HEK293 (cell line): ENCODE measurements around the gene NAALADL2.

Experiments used
- MZF1 ChIP-seq: fragments of 450-650 bp; formaldehyde crosslinking; IDR thresholded peaks from 2 replicates; pipeline ENCODE4 v1.5.1; 2017; ENCODE audit warnings: missing biosample characterization, missing genetic modification characterization, borderline replicate concordance
- SP7 ChIP-seq: fragments of 450-650 bp; formaldehyde crosslinking; IDR thresholded peaks from 2 replicates; pipeline ENCODE4 v1.5.1; 2016; ENCODE audit warnings: missing biosample characterization, missing genetic modification characterization
- TCF7L2 ChIP-seq: IDR thresholded peaks from 2 replicates; pipeline ENCODE4 v1.6.1; 2011; ENCODE audit warnings: low read depth, mild to moderate bottlenecking, inconsistent platforms, low read length, moderate library complexity, borderline replicate concordance
- ZNF292 ChIP-seq: fragments of 450-650 bp; formaldehyde crosslinking; IDR thresholded peaks from 2 replicates; pipeline ENCODE4 v1.5.1; 2016; ENCODE audit warnings: low read depth, missing biosample characterization, missing genetic modification characterization, borderline replicate concordance
- ZNF521 ChIP-seq: fragments of 450-650 bp; formaldehyde crosslinking; IDR thresholded peaks from 2 replicates; pipeline ENCODE4 v1.5.1; 2017; ENCODE audit warnings: missing biosample characterization, mild to moderate bottlenecking, missing genetic modification characterization
- ZNF623 ChIP-seq: fragments of 450-650 bp; formaldehyde crosslinking; IDR thresholded peaks from 2 replicates; pipeline ENCODE4 v1.5.1; 2016; ENCODE audit warnings: missing biosample characterization, missing genetic modification characterization
- ZNF791 ChIP-seq: fragments of 450-650 bp; formaldehyde crosslinking; IDR thresholded peaks from 2 replicates; pipeline ENCODE4 v1.5.1; 2016; ENCODE audit warnings: missing biosample characterization, missing genetic modification characterization
- ZNF792 ChIP-seq: fragments of 450-650 bp; formaldehyde crosslinking; IDR thresholded peaks from 2 replicates; pipeline ENCODE4 v1.5.1; 2016; ENCODE audit warnings: missing biosample characterization, missing genetic modification characterization
- ZNF830 ChIP-seq: fragments of 450-650 bp; IDR thresholded peaks from 2 replicates; pipeline ENCODE4 v1.5.0; 2018; ENCODE audit warnings: missing biosample characterization, missing genetic modification characterization, low read depth, mild to moderate bottlenecking, moderate library complexity
- TF ChIP-seq, protein P1 (sequence below): fragments of 450-650 bp; formaldehyde crosslinking; IDR thresholded peaks from 2 replicates; pipeline ENCODE4 v1.5.1; 2016; ENCODE audit warnings: missing biosample characterization, missing genetic modification characterization
- TF ChIP-seq, protein P2 (sequence below): fragments of 450-650 bp; formaldehyde crosslinking; IDR thresholded peaks from 2 replicates; pipeline ENCODE4 v1.5.1; 2016; ENCODE audit warnings: missing biosample characterization, missing genetic modification characterization
- TF ChIP-seq, protein P3 (sequence below): fragments of 450-650 bp; formaldehyde crosslinking; IDR thresholded peaks from 2 replicates; pipeline ENCODE4 v1.5.1; 2016; ENCODE audit warnings: missing biosample characterization, missing genetic modification characterization
- TF ChIP-seq, protein P4 (sequence below): fragments of 450-650 bp; formaldehyde crosslinking; IDR thresholded peaks from 2 replicates; pipeline ENCODE4 v1.5.0; 2017; ENCODE audit warnings: missing biosample characterization, missing genetic modification characterization, borderline replicate concordance

DNA sequence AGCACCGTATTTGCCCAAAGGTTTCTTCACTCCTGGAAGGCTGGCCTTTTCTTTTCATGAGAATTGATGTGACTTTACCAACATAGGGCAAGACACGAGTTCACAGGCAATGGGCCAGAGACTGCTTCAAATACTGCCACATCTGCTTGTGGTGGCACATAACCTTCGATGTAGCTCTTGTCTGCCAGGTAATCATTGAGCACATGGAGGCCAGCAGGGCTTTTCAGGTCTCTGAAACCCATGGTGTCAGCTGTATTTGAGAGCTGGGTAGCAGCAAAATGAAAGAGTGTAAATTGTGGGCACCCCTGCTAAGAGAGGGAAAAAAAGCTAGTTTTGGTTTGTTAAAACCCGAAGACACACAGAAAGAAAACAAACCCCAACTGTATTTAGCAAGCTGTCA, 200.7 kb downstream of the NAALADL2 start:
- no peak for TF ChIP-seq TCF7L2
- TF ChIP-seq ZNF292 (tag by site-specific recombination), result no peak
- TF ChIP-seq ZNF792 (tag by site-specific recombination), result no peak
- TF ChIP-seq, protein P1, sequence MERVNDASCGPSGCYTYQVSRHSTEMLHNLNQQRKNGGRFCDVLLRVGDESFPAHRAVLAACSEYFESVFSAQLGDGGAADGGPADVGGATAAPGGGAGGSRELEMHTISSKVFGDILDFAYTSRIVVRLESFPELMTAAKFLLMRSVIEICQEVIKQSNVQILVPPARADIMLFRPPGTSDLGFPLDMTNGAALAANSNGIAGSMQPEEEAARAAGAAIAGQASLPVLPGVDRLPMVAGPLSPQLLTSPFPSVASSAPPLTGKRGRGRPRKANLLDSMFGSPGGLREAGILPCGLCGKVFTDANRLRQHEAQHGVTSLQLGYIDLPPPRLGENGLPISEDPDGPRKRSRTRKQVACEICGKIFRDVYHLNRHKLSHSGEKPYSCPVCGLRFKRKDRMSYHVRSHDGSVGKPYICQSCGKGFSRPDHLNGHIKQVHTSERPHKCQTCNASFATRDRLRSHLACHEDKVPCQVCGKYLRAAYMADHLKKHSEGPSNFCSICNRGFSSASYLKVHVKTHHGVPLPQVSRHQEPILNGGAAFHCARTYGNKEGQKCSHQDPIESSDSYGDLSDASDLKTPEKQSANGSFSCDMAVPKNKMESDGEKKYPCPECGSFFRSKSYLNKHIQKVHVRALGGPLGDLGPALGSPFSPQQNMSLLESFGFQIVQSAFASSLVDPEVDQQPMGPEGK (tag by site-specific recombination), result no peak
- TF ChIP-seq, protein P2, sequence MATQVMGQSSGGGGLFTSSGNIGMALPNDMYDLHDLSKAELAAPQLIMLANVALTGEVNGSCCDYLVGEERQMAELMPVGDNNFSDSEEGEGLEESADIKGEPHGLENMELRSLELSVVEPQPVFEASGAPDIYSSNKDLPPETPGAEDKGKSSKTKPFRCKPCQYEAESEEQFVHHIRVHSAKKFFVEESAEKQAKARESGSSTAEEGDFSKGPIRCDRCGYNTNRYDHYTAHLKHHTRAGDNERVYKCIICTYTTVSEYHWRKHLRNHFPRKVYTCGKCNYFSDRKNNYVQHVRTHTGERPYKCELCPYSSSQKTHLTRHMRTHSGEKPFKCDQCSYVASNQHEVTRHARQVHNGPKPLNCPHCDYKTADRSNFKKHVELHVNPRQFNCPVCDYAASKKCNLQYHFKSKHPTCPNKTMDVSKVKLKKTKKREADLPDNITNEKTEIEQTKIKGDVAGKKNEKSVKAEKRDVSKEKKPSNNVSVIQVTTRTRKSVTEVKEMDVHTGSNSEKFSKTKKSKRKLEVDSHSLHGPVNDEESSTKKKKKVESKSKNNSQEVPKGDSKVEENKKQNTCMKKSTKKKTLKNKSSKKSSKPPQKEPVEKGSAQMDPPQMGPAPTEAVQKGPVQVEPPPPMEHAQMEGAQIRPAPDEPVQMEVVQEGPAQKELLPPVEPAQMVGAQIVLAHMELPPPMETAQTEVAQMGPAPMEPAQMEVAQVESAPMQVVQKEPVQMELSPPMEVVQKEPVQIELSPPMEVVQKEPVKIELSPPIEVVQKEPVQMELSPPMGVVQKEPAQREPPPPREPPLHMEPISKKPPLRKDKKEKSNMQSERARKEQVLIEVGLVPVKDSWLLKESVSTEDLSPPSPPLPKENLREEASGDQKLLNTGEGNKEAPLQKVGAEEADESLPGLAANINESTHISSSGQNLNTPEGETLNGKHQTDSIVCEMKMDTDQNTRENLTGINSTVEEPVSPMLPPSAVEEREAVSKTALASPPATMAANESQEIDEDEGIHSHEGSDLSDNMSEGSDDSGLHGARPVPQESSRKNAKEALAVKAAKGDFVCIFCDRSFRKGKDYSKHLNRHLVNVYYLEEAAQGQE (tag by site-specific recombination), result no peak
- TF ChIP-seq ZNF623 (tag by site-specific recombination), result no peak
- TF ChIP-seq, protein P3, sequence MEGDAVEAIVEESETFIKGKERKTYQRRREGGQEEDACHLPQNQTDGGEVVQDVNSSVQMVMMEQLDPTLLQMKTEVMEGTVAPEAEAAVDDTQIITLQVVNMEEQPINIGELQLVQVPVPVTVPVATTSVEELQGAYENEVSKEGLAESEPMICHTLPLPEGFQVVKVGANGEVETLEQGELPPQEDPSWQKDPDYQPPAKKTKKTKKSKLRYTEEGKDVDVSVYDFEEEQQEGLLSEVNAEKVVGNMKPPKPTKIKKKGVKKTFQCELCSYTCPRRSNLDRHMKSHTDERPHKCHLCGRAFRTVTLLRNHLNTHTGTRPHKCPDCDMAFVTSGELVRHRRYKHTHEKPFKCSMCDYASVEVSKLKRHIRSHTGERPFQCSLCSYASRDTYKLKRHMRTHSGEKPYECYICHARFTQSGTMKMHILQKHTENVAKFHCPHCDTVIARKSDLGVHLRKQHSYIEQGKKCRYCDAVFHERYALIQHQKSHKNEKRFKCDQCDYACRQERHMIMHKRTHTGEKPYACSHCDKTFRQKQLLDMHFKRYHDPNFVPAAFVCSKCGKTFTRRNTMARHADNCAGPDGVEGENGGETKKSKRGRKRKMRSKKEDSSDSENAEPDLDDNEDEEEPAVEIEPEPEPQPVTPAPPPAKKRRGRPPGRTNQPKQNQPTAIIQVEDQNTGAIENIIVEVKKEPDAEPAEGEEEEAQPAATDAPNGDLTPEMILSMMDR (tag by site-specific recombination), result no peak
- TF ChIP-seq ZNF830 (tag by site-specific recombination), result no peak
- no peak for TF ChIP-seq ZNF791
- no peak for TF ChIP-seq ZNF521 (tag by site-specific recombination)
- TF ChIP-seq SP7 (tag by site-specific recombination), result no peak
- TF ChIP-seq MZF1 (tag by site-specific recombination), result no peak
- TF ChIP-seq, protein P4, sequence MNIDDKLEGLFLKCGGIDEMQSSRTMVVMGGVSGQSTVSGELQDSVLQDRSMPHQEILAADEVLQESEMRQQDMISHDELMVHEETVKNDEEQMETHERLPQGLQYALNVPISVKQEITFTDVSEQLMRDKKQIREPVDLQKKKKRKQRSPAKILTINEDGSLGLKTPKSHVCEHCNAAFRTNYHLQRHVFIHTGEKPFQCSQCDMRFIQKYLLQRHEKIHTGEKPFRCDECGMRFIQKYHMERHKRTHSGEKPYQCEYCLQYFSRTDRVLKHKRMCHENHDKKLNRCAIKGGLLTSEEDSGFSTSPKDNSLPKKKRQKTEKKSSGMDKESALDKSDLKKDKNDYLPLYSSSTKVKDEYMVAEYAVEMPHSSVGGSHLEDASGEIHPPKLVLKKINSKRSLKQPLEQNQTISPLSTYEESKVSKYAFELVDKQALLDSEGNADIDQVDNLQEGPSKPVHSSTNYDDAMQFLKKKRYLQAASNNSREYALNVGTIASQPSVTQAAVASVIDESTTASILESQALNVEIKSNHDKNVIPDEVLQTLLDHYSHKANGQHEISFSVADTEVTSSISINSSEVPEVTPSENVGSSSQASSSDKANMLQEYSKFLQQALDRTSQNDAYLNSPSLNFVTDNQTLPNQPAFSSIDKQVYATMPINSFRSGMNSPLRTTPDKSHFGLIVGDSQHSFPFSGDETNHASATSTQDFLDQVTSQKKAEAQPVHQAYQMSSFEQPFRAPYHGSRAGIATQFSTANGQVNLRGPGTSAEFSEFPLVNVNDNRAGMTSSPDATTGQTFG (tag by site-specific recombination), result no peak
